Measurements from ENCODE around the gene ETV4. TPM values are rescaled to one million over a fixed set of nuclear protein-coding genes. Genes with fewer than 3 reads are reported as not detected.
A peak's percentile ranks its signal among the peaks of the same experiment; 100 is the strongest.
"Not testable (repeated sequence)": the region's sequence is repeated elsewhere in the genome, so short reads cannot be mapped to it uniquely, and the experiment has no call there.

The ETV4 gene
- total RNA-seq, 6 donors from 2014 or later, result 2.8 to 5.2 (median 3.4) TPM

DNA sequence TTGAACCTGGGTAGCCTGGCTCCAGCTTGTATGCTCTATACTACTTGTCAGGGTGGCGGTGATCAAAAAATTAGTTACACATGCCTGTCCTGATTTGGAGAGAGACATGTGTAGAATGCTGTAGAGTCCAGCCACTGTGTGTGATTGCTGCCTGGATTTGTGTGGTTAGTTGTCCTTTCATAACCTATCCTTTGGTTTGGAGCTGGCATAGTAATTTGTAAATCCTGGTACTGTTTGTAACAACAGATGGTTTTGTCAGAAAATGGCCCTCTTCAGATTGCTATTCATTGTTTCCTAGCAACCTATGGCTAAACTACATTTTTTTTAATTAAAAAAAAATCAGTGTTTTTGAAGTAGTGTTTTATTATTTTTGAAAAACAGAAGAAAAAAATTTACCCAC, 30.5 kb downstream of the ETV4 start:
- TF ChIP-seq POLR2AphosphoS5 (IDR thresholded peaks at IDR 0.05) (no peak), EP300 (IDR thresholded peaks at IDR 0.05) (no peak), POLR2A (IDR thresholded peaks at IDR 0.05) (no peak)
- TF ChIP-seq, protein P1, sequence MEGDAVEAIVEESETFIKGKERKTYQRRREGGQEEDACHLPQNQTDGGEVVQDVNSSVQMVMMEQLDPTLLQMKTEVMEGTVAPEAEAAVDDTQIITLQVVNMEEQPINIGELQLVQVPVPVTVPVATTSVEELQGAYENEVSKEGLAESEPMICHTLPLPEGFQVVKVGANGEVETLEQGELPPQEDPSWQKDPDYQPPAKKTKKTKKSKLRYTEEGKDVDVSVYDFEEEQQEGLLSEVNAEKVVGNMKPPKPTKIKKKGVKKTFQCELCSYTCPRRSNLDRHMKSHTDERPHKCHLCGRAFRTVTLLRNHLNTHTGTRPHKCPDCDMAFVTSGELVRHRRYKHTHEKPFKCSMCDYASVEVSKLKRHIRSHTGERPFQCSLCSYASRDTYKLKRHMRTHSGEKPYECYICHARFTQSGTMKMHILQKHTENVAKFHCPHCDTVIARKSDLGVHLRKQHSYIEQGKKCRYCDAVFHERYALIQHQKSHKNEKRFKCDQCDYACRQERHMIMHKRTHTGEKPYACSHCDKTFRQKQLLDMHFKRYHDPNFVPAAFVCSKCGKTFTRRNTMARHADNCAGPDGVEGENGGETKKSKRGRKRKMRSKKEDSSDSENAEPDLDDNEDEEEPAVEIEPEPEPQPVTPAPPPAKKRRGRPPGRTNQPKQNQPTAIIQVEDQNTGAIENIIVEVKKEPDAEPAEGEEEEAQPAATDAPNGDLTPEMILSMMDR (IDR thresholded peaks at IDR 0.05), result no peak
- H3K4me1 ChIP-seq, result no peaks in the 10 kb centered on the region
- DNase-seq, result no peak
- ATAC-seq (ENCODE audit: low FRiP score in 2 of 2), result no peak
- 92 to 100% methylated on average over 1 of the region's 1 CpG for WGBS, 2 donors
- H3K36me3 ChIP-seq, result peaks cover 25 to 97% (median 76%) of the 10 kb centered on the region in 4 donors
- no peak overlapping the region for H3K4me3 ChIP-seq
- no peaks in the 10 kb centered on the region for H3K27me3 ChIP-seq
- no peak overlapping the region for H3K27ac ChIP-seq
- H3K9me3 ChIP-seq, result no peaks in the 10 kb centered on the region

DNA sequence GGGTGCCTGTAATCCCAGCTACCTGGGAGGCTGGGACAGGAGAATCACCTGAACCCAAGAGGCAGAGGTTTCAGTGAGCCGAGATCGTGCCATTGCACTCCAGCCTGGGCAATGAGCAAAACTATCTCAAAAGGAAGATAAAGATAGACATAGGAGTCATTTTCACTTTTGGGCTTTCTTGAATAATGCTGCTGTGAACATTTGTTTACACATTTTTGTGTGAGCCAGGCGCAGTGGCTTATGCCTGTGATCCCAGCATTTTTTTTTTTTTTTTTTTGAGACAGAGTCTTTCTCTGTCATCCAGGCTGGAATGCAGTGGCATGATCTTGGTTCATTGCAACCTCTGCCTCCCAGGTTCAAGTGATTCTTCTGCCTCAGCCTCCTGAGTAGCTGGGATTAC, 34.9 kb downstream of the ETV4 start:
- ATAC-seq (ENCODE audit: low FRiP score in 2 of 2); H3K4me1 ChIP-seq; H3K27ac ChIP-seq; DNase-seq; H3K4me3 ChIP-seq; H3K27me3 ChIP-seq; H3K9me3 ChIP-seq: not testable (repeated sequence)
- peaks cover 34 to 97% (median 75%) of the 10 kb centered on the region in 4 donors for H3K36me3 ChIP-seq
- WGBS, 2 donors, result 91% methylated on average over 3 of the region's 3 CpGs

DNA sequence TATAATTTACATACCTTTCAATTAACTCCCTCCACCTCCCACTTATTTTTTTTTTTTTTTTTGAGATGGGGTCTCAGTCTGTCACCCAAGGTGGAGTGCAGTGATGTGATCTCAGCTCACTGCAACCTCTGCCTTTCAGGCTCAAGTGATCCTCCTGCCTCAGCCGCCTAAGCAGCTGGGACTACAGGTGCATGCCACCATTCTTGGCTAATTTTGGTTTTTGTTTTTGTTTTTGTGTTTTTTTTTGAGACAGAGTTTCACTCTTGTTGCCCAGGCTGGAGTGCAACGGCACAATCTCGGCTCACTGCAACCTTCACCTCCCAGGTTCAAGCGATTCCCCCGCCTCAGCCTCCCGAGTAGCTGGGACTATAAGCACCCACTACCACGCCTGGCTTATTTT, 36.7 kb downstream of the ETV4 start:
- 94 to 95% methylated on average over 7 of the region's 7 CpGs for WGBS, 2 donors
- ATAC-seq (ENCODE audit: low FRiP score in 2 of 2); H3K9me3 ChIP-seq; H3K4me3 ChIP-seq; H3K27me3 ChIP-seq; H3K4me1 ChIP-seq; H3K27ac ChIP-seq; DNase-seq: not testable (repeated sequence)
- H3K36me3 ChIP-seq, result peaks cover 37 to 97% (median 83%) of the 10 kb centered on the region in 4 donors

DNA sequence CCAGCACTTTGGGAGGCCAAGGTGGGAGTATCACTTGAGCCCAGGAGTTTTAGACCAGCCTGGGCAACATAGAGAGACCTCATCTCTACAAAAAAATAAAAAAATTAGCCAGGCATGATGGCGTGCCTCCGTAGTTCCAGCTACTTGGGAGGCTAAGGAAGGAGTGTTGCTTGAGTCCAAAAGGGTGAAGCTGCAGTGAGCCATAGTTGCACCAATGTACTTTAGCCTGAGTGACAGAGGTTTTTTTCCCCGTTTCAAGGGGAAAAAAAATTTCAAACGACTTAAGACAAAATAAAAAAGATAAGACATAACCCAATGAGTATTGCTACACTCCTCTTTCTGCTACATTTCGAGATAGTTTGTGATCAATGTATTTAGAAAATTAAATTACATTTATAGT, 55.5 kb downstream of the ETV4 start:
- TF ChIP-seq, protein P1 (IDR thresholded peaks at IDR 0.05), result no peak
- TF ChIP-seq POLR2AphosphoS5 (IDR thresholded peaks at IDR 0.05) (no peak), POLR2A (IDR thresholded peaks at IDR 0.05) (no peak), EP300 (IDR thresholded peaks at IDR 0.05) (no peak)
- peaks cover 3 to 11% (median 9%) of the 10 kb centered on the region in 4 donors for H3K4me1 ChIP-seq
- ATAC-seq (ENCODE audit: low FRiP score in 2 of 2) (no peak), DNase-seq (no peak)
- WGBS, 2 donors, result 81 to 88% methylated on average over 5 of the region's 5 CpGs
- no peak overlapping the region for H3K27ac ChIP-seq
- H3K27me3 ChIP-seq, result no peaks in the 10 kb centered on the region
- H3K9me3 ChIP-seq, result no peaks in the 10 kb centered on the region
- peaks cover 39 to 60% (median 57%) of the 10 kb centered on the region in 4 donors for H3K36me3 ChIP-seq
- H3K4me3 ChIP-seq, result no peak overlapping the region

DNA sequence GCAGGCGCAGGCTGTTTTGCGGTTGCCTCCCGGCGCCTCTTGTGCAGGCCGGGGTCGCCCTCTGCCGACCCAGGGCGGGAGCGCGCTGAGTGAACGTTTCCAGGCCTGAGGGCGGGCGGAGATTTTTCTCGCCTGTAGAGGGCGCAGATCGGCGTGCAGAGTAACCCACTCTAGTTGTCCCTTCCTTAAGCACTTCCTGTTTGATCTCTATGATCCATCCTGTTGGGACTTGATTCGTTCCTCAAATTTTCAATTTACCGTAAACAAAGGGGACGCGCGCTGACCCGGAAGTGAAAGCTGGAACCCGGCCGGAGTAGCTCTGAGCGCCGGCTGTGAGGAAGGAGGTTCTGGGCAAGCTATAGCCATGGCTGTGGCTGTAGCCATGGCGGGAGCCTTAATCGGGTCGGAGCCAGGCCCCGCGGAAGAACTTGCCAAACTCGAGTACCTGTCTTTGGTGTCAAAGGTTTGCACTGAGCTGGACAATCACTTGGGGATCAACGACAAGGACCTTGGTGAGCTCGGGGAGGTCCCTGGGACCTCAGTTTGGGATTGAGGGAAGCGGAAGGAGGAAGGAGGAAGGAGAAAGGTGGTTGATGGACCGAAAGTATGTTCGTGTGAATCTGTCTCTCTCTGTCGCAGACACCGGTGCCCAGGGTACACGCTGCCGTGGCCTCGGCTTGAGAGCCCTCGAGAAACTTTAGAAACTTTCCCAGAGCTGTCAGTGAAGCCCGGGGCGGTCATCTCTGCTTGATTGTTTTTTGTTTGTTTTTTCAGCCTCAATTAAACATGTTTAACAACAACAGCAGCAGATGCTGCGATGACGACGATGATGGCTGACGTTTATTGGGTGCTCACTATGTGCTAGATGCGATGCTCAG, 62.2 kb downstream of the ETV4 start, which contains the start of gene DHX8:
DHX8 (plus strand) TSS at position 302 of the 878 bp plus-strand sequence; CDS start at position 365, 63 bp downstream.
- peak; percentile 98 to 99 for DNase-seq
- H3K27me3 ChIP-seq, result no peaks in the 10 kb centered on the region
- no peaks in the 10 kb centered on the region for H3K36me3 ChIP-seq
- TF ChIP-seq, protein P1 (IDR thresholded peaks at IDR 0.05), result peak; percentile 100
- TF ChIP-seq POLR2AphosphoS5 (IDR thresholded peaks at IDR 0.05), result peak; percentile 92 to 98
- TF ChIP-seq EP300 (IDR thresholded peaks at IDR 0.05), result peak in 2 of 4 donors; percentile 32 to 84
- peak in 3 of 4 donors; percentile 69 to 86 (median 74) for TF ChIP-seq POLR2A (IDR thresholded peaks at IDR 0.05)
- H3K27ac ChIP-seq, result peak within 1 kb of the TSS; percentile 86 to 88 (median 88)
- H3K9me3 ChIP-seq, result no peaks in the 10 kb centered on the region
- ATAC-seq (ENCODE audit: low FRiP score in 2 of 2), result peak; percentile 99 to 100
- H3K4me1 ChIP-seq, result peaks cover 24 to 31% (median 29%) of the 10 kb centered on the region in 4 donors
- WGBS, 2 donors, result 0% methylated on average over 45 to 51 of the region's 51 CpGs
- H3K4me3 ChIP-seq, result peak within 1 kb of the TSS; percentile 51 to 80 (median 78)

Measured in upper lobe of left lung (tissue), 6 donors.